DOHH2 (cell line): ENCODE results near the gene PARVB.

Experiments used
- H3F3A ChIP-seq: fragments of 200-600 bp; sonication (generic), shearing (Covaris generic); 2 replicates; pipeline ENCODE4 v1.6.0; 2016; ENCODE audit warnings: antibody characterized with exemption, mild to moderate bottlenecking; ENCODE audit not compliant: control insufficient read depth, insufficient read depth
- H3K27ac ChIP-seq: fragments of 200-600 bp; sonication (generic); 2 replicates; pipeline ENCODE4 v1.5.1; 2014; ENCODE audit warnings: low read depth, mild to moderate bottlenecking, low read length, moderate library complexity
- H3K27me3 ChIP-seq: fragments of 200-600 bp; sonication (generic); 2 replicates; pipeline ENCODE4 v1.6.1; 2014; ENCODE audit warnings: mild to moderate bottlenecking, low read length, mixed read lengths; ENCODE audit not compliant: control insufficient read depth
- H3K36me3 ChIP-seq: fragments of 200-600 bp; sonication (generic); 2 replicates; pipeline ENCODE4 v1.6.1; 2014; ENCODE audit warnings: mild to moderate bottlenecking, low read length, moderate library complexity, mixed read lengths; ENCODE audit not compliant: control insufficient read depth
- H3K4me1 ChIP-seq: fragments of 200-600 bp; sonication (generic); 2 replicates; pipeline ENCODE4 v1.6.1; 2014; ENCODE audit warnings: mild to moderate bottlenecking, low read length, mixed read lengths; ENCODE audit not compliant: control insufficient read depth
- H3K4me2 ChIP-seq: fragments of 200-600 bp; sonication (generic); 2 replicates; pipeline ENCODE4 v1.6.0; 2014; ENCODE audit warnings: mild to moderate bottlenecking, low read length, moderate library complexity
- H3K4me3 ChIP-seq: fragments of 200-600 bp; sonication (generic); 2 replicates; pipeline ENCODE4 v1.5.1; 2014; ENCODE audit warnings: mild to moderate bottlenecking, low read length, mixed read lengths
- H3K79me2 ChIP-seq: fragments of 200-600 bp; sonication (generic); 2 replicates; pipeline ENCODE4 v1.6.1; 2014; ENCODE audit warnings: mild to moderate bottlenecking, low read length, mixed read lengths; ENCODE audit not compliant: control insufficient read depth
- H3K9me2 ChIP-seq: fragments of 200-600 bp; sonication (generic); replicated peaks from 2 replicates; pipeline ENCODE4 v1.6.1; 2014; ENCODE audit warnings: mild to moderate bottlenecking, low read length, mixed read lengths; ENCODE audit not compliant: control insufficient read depth
- H3K9me3 ChIP-seq: fragments of 200-600 bp; sonication (generic); 2 replicates; pipeline ENCODE4 v1.6.1; 2014; ENCODE audit warnings: antibody characterized with exemption, low read length, mixed read lengths; ENCODE audit not compliant: control insufficient read depth, insufficient read depth
- H4K20me1 ChIP-seq: fragments of 200-600 bp; sonication (generic); 2 replicates; pipeline ENCODE4 v1.6.0; 2014; ENCODE audit warnings: low read depth, mild to moderate bottlenecking, antibody characterized with exemption, low read length, moderate library complexity; ENCODE audit not compliant: control insufficient read depth, insufficient read depth
- EZH2phosphoT487 ChIP-seq: fragments of 200-600 bp; sonication (generic); IDR thresholded peaks from 2 replicates; pipeline ENCODE4 v1.6.1; 2017; ENCODE audit warnings: borderline replicate concordance, mild to moderate bottlenecking, antibody characterized with exemption, low read length, moderate library complexity, mixed read lengths
- TF ChIP-seq, protein P1 (sequence below): fragments of 200-600 bp; sonication (generic); IDR thresholded peaks from one replicate; pipeline ENCODE4 v1.5.1; 2014; ENCODE audit warnings: antibody characterized with exemption, mild to moderate bottlenecking, low read depth, low read length; ENCODE audit not compliant: poor library complexity, severe bottlenecking

PARVB gene

DNA sequence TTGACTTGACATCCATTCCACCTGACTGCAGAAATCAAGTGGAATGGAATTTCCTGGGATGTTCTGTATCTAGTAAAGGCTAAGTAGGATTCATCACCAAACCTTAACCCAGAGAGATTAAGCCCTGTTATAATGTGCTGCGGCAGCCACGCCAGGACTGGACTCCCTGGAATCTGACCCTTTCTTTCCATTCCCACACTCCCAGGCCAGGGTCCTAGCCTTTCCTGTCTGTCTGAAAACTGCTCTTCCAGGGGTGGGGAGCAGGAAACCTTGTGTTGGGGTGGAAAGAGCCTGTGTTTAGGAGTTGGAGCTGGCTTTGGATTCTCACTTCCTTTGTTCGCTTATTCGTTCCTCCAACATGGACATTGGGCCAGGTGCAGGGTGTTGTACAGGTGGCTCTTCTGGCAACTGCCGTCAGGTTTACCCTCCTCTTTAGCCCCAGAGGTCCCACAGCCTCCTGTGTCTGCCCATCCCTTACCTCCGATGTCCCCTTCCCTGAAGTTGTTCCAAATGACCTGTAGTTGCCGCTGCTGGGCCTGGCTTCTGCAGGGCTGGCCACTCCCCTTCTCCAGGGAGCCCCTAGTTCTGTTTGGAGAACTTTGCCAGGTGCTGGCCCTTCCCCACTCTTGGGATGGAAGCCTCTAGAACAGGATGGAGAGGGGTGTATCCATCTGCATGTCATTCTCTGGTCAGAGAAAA is 20.5 kb upstream of the PARVB start:
- H3K9me2 ChIP-seq, result no peaks in the 10 kb centered on the region
- H3K27ac ChIP-seq, result no peak overlapping the region
- H3F3A ChIP-seq, result no peaks in the 10 kb centered on the region
- no peak overlapping the region for H3K4me2 ChIP-seq
- no peak overlapping the region for H3K4me3 ChIP-seq
- TF ChIP-seq EZH2phosphoT487, result no peak
- TF ChIP-seq, protein P1, sequence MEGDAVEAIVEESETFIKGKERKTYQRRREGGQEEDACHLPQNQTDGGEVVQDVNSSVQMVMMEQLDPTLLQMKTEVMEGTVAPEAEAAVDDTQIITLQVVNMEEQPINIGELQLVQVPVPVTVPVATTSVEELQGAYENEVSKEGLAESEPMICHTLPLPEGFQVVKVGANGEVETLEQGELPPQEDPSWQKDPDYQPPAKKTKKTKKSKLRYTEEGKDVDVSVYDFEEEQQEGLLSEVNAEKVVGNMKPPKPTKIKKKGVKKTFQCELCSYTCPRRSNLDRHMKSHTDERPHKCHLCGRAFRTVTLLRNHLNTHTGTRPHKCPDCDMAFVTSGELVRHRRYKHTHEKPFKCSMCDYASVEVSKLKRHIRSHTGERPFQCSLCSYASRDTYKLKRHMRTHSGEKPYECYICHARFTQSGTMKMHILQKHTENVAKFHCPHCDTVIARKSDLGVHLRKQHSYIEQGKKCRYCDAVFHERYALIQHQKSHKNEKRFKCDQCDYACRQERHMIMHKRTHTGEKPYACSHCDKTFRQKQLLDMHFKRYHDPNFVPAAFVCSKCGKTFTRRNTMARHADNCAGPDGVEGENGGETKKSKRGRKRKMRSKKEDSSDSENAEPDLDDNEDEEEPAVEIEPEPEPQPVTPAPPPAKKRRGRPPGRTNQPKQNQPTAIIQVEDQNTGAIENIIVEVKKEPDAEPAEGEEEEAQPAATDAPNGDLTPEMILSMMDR, result no peak
- peaks cover 26% of the 10 kb centered on the region for H3K4me1 ChIP-seq
- no peaks in the 10 kb centered on the region for H3K27me3 ChIP-seq
- no peaks in the 10 kb centered on the region; the same call in 1 of the 2 replicates for H4K20me1 ChIP-seq
- peaks cover 12% of the 10 kb centered on the region; the same call in 1 of the 2 replicates for H3K36me3 ChIP-seq
- no peaks in the 10 kb centered on the region for H3K9me3 ChIP-seq
- H3K79me2 ChIP-seq, result no peaks in the 10 kb centered on the region

DNA sequence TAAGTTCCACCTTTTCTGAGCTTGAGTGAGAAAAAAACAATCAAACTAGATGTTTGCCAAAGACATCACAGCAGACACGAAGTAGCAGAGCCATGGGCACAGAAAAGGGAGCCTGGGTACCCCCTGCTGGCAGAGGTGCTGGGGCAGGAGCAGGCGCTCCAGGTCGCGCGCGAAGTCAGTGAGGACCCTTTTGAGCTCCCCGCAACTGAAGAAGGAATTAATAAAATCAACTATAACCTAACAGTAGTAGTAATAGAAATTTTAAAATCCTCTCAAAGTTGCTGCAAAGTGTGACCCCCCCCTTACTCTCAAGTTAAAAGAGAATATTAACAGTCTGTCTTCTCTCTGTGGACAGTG is 20.0 kb upstream of the PARVB start:
- Histone ChIP-seq H4K20me1 (no peaks in the 10 kb centered on the region; the same call in 1 of the 2 replicates), H3K27me3 (no peaks in the 10 kb centered on the region), H3F3A (no peaks in the 10 kb centered on the region), H3K9me2 (no peaks in the 10 kb centered on the region), H3K4me1 (peaks cover 25% of the 10 kb centered on the region), H3K79me2 (no peaks in the 10 kb centered on the region), H3K4me3 (no peak overlapping the region), H3K9me3 (no peaks in the 10 kb centered on the region), H3K36me3 (peaks cover 7% of the 10 kb centered on the region; the same call in 1 of the 2 replicates), H3K27ac (no peak overlapping the region), H3K4me2 (no peak overlapping the region)
- no peak for TF ChIP-seq EZH2phosphoT487
- TF ChIP-seq, protein P1, result no peak

DNA sequence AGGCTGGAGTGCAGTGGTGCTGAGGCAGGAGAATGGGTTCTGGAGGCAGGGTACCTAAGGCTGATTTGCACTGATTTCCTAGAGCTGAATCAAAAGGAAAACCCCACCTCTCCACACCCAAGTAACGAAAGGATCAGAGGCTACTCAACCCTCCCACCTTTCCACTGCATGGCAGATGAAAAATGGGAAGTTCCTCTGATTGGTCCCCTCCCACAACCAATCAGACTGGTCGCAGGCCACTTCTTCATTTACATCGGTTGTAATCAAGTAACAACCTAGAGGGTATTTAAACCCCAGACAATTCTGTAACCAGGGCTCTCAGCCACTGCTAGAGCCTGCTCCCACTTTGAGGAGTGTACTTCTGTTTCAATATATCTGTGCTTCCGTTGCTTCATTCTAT is 18.6 kb upstream of the PARVB start:
- H3K27me3 ChIP-seq, result no peaks in the 10 kb centered on the region
- H3K27ac ChIP-seq, result no peak overlapping the region
- TF ChIP-seq, protein P1, result no peak
- TF ChIP-seq EZH2phosphoT487, result no peak
- H3K9me3 ChIP-seq, result no peaks in the 10 kb centered on the region
- H3K4me3 ChIP-seq, result no peak overlapping the region
- H3K9me2 ChIP-seq, result no peaks in the 10 kb centered on the region
- no peaks in the 10 kb centered on the region; the same call in 1 of the 2 replicates for H4K20me1 ChIP-seq
- H3K36me3 ChIP-seq, result no peaks in the 10 kb centered on the region
- peaks cover 11% of the 10 kb centered on the region for H3K4me1 ChIP-seq
- H3F3A ChIP-seq, result no peaks in the 10 kb centered on the region
- no peak overlapping the region for H3K4me2 ChIP-seq
- no peaks in the 10 kb centered on the region for H3K79me2 ChIP-seq
